Measurements from ENCODE around the gene CHRNA7.
A peak's percentile ranks its signal among the peaks of the same experiment; 100 is the strongest.

Gene CHRNA7

GRCh38 chr15:32089851-32090359 is 59.6 kb downstream of the CHRNA7 start:
- no peak for DNase-seq

- DNase-seq = no peak
Measured at GRCh38 chr15:32091505-32092380, 61.4 kb downstream of the CHRNA7 start.

- no peak for DNase-seq
Measured at GRCh38 chr15:32096213-32096612, 65.9 kb downstream of the CHRNA7 start.

GRCh38 chr15:32096916-32097617 is 66.8 kb downstream of the CHRNA7 start:
- DNase-seq = no peak

- no peak for DNase-seq
Measured at GRCh38 chr15:32098033-32098432, 67.7 kb downstream of the CHRNA7 start.

- no peak for DNase-seq
Measured at GRCh38 chr15:32099097-32099785, 68.9 kb downstream of the CHRNA7 start.

GRCh38 chr15:32099956-32100684 is 69.8 kb downstream of the CHRNA7 start:
- DNase-seq = no peak

- no peak for DNase-seq
Measured at GRCh38 chr15:32104061-32104995, 74.0 kb downstream of the CHRNA7 start.

GRCh38 chr15:32105258-32106241 is 75.2 kb downstream of the CHRNA7 start:
- DNase-seq = no peak

- no peak for DNase-seq
Measured at GRCh38 chr15:32106401-32107381, 76.4 kb downstream of the CHRNA7 start.

- DNase-seq = no peak
Measured at GRCh38 chr15:32107477-32108080, 77.3 kb downstream of the CHRNA7 start.

GRCh38 chr15:32108661-32109060 is 78.3 kb downstream of the CHRNA7 start:
- DNase-seq = no peak

GRCh38 chr15:32112101-32112500 is 81.8 kb downstream of the CHRNA7 start:
- DNase-seq = no peak

GRCh38 chr15:32113224-32113623 is 82.9 kb downstream of the CHRNA7 start:
- no peak for DNase-seq

GRCh38 chr15:32117122-32117521 is 86.8 kb downstream of the CHRNA7 start:
- no peak for DNase-seq

GRCh38 chr15:32119286-32119685 is 89.0 kb downstream of the CHRNA7 start:
- no peak for DNase-seq

GRCh38 chr15:32119694-32120330 is 89.5 kb downstream of the CHRNA7 start:
- DNase-seq = peak; percentile 4 to 49
